HG02938 (cell line): ENCODE data around the gene EPB41L4B.
"Not testable (repeated sequence)": the region's sequence is repeated elsewhere in the genome, so short reads cannot be mapped to it uniquely, and the experiment has no call there.

Experiments used
- ATAC-seq: cut with Tn5 transposase; IDR thresholded peaks from one replicate; pipeline ENCODE4 v1.9.1; 2021; ENCODE audit warnings: mild to moderate bottlenecking, moderate library complexity; ENCODE audit not compliant: unreplicated experiment

The EPB41L4B gene

DNA sequence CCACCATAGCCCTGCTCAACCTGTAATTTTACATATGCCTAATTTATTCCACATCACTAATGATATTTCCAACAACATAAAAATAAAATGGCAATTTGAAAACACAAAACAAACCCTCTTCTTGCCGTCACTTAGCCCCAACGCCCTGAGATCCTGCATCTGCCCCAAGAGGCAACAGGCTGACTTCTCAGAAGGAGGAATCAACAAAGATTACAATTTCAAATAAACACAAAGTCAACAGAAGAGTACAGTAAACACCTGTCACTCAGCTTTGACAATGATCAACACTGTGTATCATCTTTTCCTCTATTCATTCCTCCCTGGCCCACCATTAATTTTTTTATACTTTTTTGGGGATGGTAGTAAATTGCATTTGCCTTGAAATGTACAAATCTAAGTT lies 19.8 kb downstream of the EPB41L4B start:
- ATAC-seq: no peak

GRCh38 chr9:109299891-109300290 lies 21.0 kb downstream of the EPB41L4B start:
- no peak for ATAC-seq

DNA sequence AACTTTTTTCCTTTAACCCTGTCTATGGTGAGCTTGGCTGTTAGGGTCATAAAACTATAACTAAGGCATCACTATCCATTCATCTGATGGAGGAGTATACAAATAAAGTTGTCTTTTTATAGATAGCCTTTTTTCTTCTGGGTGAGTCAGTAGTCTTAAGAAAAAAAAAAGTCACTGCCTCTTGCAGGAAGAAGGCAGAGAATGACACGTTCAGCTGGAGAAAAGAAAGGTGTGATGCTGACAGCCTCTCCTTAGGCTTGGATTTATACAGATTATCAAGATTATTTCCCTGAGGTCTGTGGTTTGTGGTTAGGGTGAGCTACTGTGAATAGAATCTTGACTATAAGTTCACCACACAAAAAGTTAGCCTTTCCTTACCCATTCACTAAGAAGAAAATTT lies 23.0 kb downstream of the EPB41L4B start:
- ATAC-seq: no peak

GRCh38 chr9:109295221-109296130 lies 25.4 kb downstream of the EPB41L4B start:
- no peak for ATAC-seq

GRCh38 chr9:109290385-109290784 lies 30.5 kb downstream of the EPB41L4B start:
- ATAC-seq: no peak

- ATAC-seq: no peak
These were observed 30.9 kb downstream of the EPB41L4B start for GRCh38 chr9:109289931-109290330.

- no peak for ATAC-seq
These were observed 31.7 kb downstream of the EPB41L4B start for GRCh38 chr9:109289186-109289585.

DNA sequence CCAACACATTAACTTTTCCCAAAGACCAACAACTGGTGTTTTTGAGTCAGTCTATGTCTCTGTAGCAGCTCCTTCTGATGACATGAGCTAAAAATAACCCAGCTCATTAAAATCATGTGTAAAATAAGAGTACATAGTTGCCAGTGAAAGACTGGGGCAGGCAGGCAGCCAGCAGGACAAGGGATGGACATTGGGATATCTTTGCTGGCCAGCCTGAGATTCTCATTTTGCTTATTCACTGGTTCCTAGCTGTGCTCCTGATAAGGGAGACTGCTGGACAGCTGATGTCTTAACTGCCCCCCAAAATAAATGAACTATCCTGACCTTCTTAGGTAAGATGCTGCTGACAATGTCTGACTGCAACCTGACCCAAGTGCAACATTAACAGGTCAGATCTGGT lies 33.9 kb downstream of the EPB41L4B start:
- ATAC-seq: no peak

DNA sequence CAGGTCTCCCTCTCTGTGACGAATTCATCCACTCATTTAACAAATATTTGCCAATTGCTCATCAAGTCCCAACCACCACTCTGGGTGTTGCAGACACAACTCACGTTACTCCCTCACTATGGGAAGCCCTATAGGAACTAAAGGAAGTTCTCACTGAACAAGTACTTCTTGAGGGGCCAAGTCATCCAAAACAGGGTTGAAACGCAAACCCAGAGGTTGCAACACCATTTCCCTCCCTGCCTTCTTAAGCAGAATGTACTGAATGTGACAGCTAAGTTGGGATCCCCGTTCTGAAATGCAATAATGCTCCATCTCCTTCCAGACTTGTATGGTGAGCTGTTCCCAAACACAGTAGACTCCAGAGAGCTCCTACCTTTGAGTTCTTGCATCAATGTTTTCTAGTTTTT lies 34.3 kb downstream of the EPB41L4B start:
- ATAC-seq: no peak

- ATAC-seq: not testable (repeated sequence)
These were observed 37.2 kb downstream of the EPB41L4B start for GRCh38 chr9:109283672-109284071.

DNA sequence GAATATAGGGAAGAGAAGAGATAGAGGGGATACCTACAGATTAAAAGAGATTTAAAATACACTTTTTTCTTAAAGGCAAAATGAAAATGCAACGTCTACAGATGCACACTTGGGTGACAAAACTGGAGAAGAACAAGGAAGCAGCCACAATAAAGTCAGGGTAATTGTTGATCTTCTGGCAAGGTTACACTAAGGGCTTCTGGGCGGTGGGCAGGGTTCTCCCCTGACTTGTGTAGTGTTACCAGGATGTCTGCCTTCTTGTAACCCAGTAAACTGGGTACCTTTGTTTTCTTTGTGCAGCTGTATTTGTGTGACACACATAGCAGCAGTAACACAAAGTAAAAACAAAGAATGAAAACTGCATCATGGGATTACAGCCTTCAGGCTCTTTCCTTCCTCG lies 37.8 kb downstream of the EPB41L4B start:
- no peak for ATAC-seq

DNA sequence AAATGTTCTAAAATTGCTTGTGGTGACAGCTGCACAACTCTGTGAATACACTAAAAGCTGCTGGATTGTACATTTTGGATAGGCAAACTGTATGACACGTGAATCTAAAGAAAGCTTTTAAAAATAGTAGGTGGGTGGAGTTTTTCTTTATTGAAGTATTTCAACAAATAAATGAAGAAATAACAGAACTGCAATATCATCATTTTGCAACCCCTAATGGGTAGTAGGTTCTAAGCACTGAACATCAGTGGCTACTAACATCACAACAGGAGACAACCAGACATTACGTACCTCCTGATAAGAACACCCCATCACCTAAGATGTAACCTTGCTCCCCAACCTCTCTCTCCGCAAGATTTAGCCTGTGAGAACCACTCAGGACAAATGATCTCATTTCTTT lies 38.6 kb downstream of the EPB41L4B start:
- ATAC-seq: no peak

- no peak for ATAC-seq
These were observed 39.3 kb downstream of the EPB41L4B start for GRCh38 chr9:109281518-109281917.

DNA sequence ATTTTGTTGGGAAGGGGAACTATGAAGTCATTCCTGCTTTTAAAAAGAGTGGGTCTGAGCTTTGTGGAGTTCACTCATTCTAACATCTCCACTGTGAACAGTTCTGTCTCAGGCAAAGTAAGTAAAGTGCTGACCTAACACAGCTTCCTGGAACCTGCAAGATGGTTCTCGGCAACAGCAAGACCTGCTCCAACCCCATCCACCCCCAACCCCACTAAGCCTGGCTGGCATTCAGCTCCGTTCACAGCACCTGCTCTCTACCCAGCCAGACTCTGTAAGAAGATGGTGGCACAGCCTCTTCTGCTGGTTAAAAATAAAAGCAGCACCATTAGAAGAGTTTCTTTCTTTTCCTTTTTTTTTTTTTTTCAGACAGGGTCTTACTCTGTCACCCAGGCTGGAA lies 42.0 kb downstream of the EPB41L4B start:
- ATAC-seq: no peak

DNA sequence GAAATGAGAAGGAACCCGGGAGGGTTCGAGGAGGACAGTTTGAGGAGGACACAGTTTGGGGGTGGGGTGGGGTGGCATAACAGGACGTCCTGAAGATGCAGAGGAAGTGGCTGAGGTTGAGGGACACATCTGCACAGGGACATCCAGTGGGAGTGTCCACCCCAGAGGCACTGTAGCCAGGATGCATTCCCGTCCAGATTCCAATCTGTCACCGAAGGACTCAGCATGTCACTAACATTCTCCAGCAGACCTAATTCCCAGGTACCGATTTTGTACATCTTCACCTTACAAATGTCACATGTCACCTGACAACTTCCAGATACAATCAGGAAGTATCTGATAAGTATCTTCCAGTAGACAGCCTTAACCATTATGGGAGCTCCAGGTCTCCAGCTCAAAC lies 42.6 kb downstream of the EPB41L4B start:
- no peak for ATAC-seq

DNA sequence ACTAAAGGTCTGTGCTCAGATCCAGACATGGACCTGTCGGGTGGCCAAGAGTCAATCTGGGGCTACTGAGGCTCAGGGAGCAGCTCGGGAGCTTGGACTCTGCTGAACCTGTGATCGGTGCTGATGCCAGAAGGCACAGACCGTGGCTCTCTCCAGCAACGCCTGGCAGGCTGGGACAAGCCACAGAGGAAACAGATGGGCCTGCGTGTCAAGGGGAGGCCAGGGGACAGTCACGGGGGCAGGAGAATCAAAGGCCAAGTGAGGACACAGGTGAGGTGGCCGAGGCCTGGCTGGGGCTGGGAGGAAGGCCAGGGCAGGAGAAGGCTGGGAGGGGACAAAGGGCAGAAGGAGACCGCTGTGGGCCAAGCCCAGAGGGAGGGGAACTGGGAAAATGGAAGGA lies 43.4 kb downstream of the EPB41L4B start:
- no peak for ATAC-seq

DNA sequence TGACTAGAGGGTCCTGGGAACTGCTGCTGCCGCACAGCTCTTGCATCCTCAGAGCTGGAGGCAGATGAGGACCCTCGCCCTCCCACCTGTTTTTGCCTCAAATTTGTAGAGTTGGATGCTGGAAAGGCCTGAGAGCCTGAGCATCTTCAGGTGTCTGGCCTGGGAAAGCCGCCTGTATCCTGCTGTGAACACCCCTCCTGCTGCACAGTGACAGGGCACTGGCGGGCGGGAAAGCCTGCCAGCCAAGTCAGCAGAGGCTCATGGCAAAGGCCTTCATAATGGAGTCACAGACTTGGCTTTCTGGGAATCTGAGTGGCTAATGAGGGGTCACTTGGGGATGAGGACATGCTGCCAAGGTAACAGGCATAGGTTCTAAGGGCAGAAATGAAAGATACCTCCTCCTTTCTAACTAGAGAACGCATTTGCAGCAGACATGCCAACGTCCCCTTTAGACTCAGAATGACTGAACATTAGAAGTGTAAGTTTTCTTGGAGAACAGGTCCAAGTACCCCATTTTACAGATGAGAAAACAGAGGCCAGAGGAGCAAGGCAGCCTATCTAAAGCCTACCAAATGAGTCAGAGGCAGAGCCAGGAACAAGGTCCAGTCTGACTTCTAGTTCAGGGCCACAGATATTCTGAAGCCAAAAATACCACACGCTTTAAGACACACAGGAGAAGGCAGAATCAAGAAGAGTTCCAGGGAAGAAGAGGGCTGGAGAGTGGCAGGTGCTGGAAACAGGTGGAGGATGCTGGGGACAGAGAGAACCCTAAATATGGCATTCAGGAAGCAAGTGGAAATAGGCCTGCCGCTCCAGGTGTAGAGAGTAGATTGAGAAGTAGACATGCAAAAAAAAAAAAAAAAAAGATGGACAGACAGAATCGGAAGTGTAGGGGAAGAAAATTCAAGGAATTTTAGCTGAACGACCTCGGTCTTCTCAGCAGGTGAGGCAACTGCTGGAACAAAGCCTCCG lies 44.1 kb downstream of the EPB41L4B start:
- ATAC-seq: no peak

- no peak for ATAC-seq
These were observed 45.8 kb downstream of the EPB41L4B start for GRCh38 chr9:109274884-109275730.

DNA sequence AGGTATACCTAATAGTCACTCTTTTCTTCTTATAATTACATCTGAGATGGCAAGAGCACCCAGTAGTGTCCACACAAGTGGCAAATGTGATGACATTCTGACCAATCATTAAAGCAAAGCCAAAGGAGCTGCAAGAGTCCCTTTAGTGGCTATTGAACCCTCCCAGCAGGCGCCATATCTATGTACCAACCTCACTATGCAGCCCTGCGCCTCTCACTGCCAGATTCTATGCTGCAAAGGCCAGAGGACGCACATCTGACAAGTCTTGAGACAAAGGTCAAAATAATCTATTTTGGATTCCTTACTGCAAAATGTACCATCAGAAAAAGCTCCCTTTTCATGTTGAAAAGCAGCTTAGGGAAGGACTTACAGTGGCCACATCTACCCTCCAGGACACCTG lies 47.0 kb downstream of the EPB41L4B start:
- no peak for ATAC-seq

GRCh38 chr9:109272745-109273144 lies 48.1 kb downstream of the EPB41L4B start:
- no peak for ATAC-seq

DNA sequence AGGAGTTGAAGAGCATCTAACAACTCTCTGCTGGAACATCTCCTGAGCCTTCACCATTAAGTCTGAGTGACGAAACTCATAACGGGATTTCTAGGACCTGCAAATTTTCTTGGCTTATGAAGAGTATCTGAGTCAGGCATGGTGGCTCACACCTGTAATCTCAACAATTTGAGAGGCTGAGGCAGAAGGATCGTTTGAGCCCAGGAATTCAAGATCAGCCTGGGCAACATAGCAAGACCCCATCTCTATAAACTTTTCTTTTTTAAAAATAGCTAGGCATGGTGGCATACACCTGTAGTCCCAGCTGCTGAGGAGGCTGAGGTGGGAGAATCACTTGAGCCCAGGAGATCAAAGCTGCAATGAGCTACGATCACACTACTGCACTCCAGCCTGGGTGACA lies 48.8 kb downstream of the EPB41L4B start:
- no peak for ATAC-seq
